GM12878 (cell line): ENCODE measurements around the gene MAPKAP1. TPM values are rescaled to one million over a fixed set of nuclear protein-coding genes. Genes with fewer than 3 reads are reported as not detected.

Experiments used
- BCL3 ChIP-seq: IDR thresholded peaks from 2 replicates; pipeline ENCODE4 v1.6.1; 2011; ENCODE audit warnings: borderline replicate concordance, low read depth, mild to moderate bottlenecking, moderate library complexity, low read length; ENCODE audit not compliant: insufficient read depth, poor library complexity, severe bottlenecking
- BCLAF1 ChIP-seq: fragments of 450-650 bp; IDR thresholded peaks from 2 replicates; pipeline ENCODE4 v1.6.1; 2017; ENCODE audit warnings: antibody characterized with exemption, mild to moderate bottlenecking, moderate library complexity
- CHD2 ChIP-seq: IDR thresholded peaks from 2 replicates; pipeline ENCODE4 v1.6.1; 2011; ENCODE audit warnings: low read depth, low read length, improper control_type of control experiment, borderline replicate concordance
- EP300 ChIP-seq, 2 experiments: fragments of 150-350 bp in 1 of 2; IDR thresholded peaks; 2 replicates each; pipeline ENCODE4 v1.6.1; 2011 to 2012; ENCODE audit warnings: low read depth in 2 of 2, low read length in 2 of 2, borderline replicate concordance in 1 of 2, improper control_type of control experiment in 1 of 2, inconsistent platforms in 1 of 2; ENCODE audit not compliant: control insufficient read depth in 1 of 2
- HSF1 ChIP-seq: fragments of 150-350 bp; IDR thresholded peaks from 2 replicates; pipeline ENCODE4 v1.6.1; 2014; ENCODE audit warnings: mild to moderate bottlenecking, low read depth, low read length
- IRF3 ChIP-seq: fragments of 450-650 bp; IDR thresholded peaks from 2 replicates; pipeline ENCODE4 v1.6.1; 2014; ENCODE audit warnings: mild to moderate bottlenecking
- MTA2 ChIP-seq: fragments of 450-650 bp; IDR thresholded peaks from 2 replicates; pipeline ENCODE4 v1.6.1; 2016; ENCODE audit warnings: low read depth, mild to moderate bottlenecking, moderate library complexity
- NRF1 ChIP-seq: conservative IDR thresholded peaks from 2 replicates; pipeline ENCODE4 v1.6.1; 2011; ENCODE audit warnings: mild to moderate bottlenecking, low read depth, low read length, improper control_type of control experiment
- PBX3 ChIP-seq: IDR thresholded peaks from 2 replicates; pipeline ENCODE4 v1.6.1; 2011; ENCODE audit warnings: mild to moderate bottlenecking, low read depth, low read length, moderate library complexity; ENCODE audit not compliant: insufficient replicate concordance
- PKNOX1 ChIP-seq: fragments of 450-650 bp; IDR thresholded peaks from 2 replicates; pipeline ENCODE4 v1.6.1; 2016; ENCODE audit warnings: mild to moderate bottlenecking
- SMC3 ChIP-seq: IDR thresholded peaks from 2 replicates; pipeline ENCODE4 v1.6.1; 2011; ENCODE audit warnings: low read length, improper control_type of control experiment, borderline replicate concordance
- YBX1 ChIP-seq: fragments of 450-650 bp; IDR thresholded peaks from 2 replicates; pipeline ENCODE4 v1.6.1; 2016; ENCODE audit warnings: antibody characterized with exemption
- polyA plus RNA-seq, 11 experiments: library from polyadenylated mRNA; depleted of rRNA in 4 of 11; unstranded in 6 of 11; stranded (reverse) in 5 of 11; fragments of >200 nt; fragmentation: Nextera tagmentation in 4 of 11; fragmentation: Illumina TruSeq in 1 of 11; extraction: Ambion mirVana in 4 of 11; extraction: Trizol in 1 of 11; gene quantifications; 1 replicate in 1 of 11; 2 replicates in 10 of 11; pipeline versions ENCODE4 v1.2.1 to v1.2.3, GENCODE V29; 2011 to 2016; ENCODE audit warnings: inconsistent platforms in 2 of 11, missing spikeins in 2 of 11, low read depth in 1 of 11
- total RNA-seq, 4 experiments: library from RNA; depleted of rRNA in 3 of 4; stranded (reverse); fragments of >200 nt in 3 of 4; fragmentation: Illumina TruSeq in 1 of 4; extraction: Trizol in 1 of 4; gene quantifications; 2 replicates each; pipeline versions ENCODE4 v1.2.1 to v1.2.3, GENCODE V29; 2013 to 2021

The MAPKAP1 gene
- total and polyA plus RNA-seq, 10 of the 15 experiments (the other 5 are each of a cell fraction or from before 2014, with no cell fraction given), result 5.1 to 188 (median 105) TPM

GRCh38 chr9:125750627-125751011 lies 43.6 kb upstream of the MAPKAP1 start (continued):
- TF ChIP-seq BCLAF1, result peak; percentile 58; the same call in 1 of the 2 replicates
- TF ChIP-seq YBX1, result no peak
- peak; percentile 46 for TF ChIP-seq PBX3
- no peak for TF ChIP-seq HSF1
- TF ChIP-seq SMC3, result no peak
- no peak for TF ChIP-seq CHD2
- peak; percentile 18; the same call in 1 of the 2 replicates for TF ChIP-seq MTA2
- no peak for TF ChIP-seq NRF1
- no peak for TF ChIP-seq EP300 (IDR thresholded peaks at IDR 0.05; ENCODE audit: borderline replicate concordance in 1 of 2, control insufficient read depth in 1 of 2, low read depth in 2 of 2, low read length in 2 of 2)
- TF ChIP-seq PKNOX1, result peak; percentile 72
- no peak for TF ChIP-seq BCL3
- no peak for TF ChIP-seq IRF3
